ENCODE data around the gene USP17L15.
"Not testable (repeated sequence)": the region's sequence is repeated elsewhere in the genome, so short reads cannot be mapped to it uniquely, and the experiment has no call there.

- TF ChIP-seq CTCF (conservative IDR thresholded peaks at IDR 0.05; ENCODE audit: low read depth in 2 of 2); REST (IDR thresholded peaks at IDR 0.05; ENCODE audit: unreplicated experiment); JUNB (IDR thresholded peaks at IDR 0.05; ENCODE audit: unreplicated experiment); POLR2AphosphoS5 (IDR thresholded peaks at IDR 0.05; ENCODE audit: low read depth); ZNF114 (CRISPR knock-in tag; IDR thresholded peaks at IDR 0.05); EZH2phosphoT487 (IDR thresholded peaks at IDR 0.05; ENCODE audit: unreplicated experiment); EZH2 (IDR thresholded peaks at IDR 0.05; ENCODE audit: low read depth, unreplicated experiment); STAT1 (IDR thresholded peaks at IDR 0.05; ENCODE audit: unreplicated experiment); CREB1 (CRISPR knock-in tag; IDR thresholded peaks at IDR 0.05; ENCODE audit: low read depth); ETS1 (IDR thresholded peaks at IDR 0.05): not testable (repeated sequence)
These were observed 19.5 kb upstream of the USP17L15 start for GRCh38 chr4:9214701-9215100.

Data from GM23338 (cell line).